ENCODE measurements around the gene DRGX.

DRGX gene

GRCh38 chr10:49323896-49324270 is 72.0 kb downstream of the DRGX start:
- TF ChIP-seq REST (IDR thresholded peaks at IDR 0.05; ENCODE audit: insufficient replicate concordance, low read depth) (no peak), GABPA (IDR thresholded peaks at IDR 0.05; ENCODE audit: low read depth) (no peak)

GRCh38 chr10:49323171-49323895 is 72.6 kb downstream of the DRGX start:
- Histone ChIP-seq H3K27me3 (ENCODE audit: insufficient read depth, poor library complexity, severe bottlenecking) (no peaks in the 10 kb centered on the region), H3K27ac (replicated peaks) (no peak overlapping the region), H3K4me3 (replicated peaks; ENCODE audit: insufficient read depth, low read length) (no peak overlapping the region)
- no peak for DNase-seq (ENCODE audit: low read depth in 1 of 2, low spot score in 1 of 2)
- TF ChIP-seq REST (IDR thresholded peaks at IDR 0.05; ENCODE audit: insufficient replicate concordance, low read depth) (no peak), POLR2AphosphoS5 (IDR thresholded peaks at IDR 0.05; ENCODE audit: low read depth) (no peak), SPI1 (IDR thresholded peaks at IDR 0.05; ENCODE audit: borderline replicate concordance, low read depth) (no peak), GABPA (IDR thresholded peaks at IDR 0.05; ENCODE audit: low read depth) (no peak)
- TF ChIP-seq, protein P1, sequence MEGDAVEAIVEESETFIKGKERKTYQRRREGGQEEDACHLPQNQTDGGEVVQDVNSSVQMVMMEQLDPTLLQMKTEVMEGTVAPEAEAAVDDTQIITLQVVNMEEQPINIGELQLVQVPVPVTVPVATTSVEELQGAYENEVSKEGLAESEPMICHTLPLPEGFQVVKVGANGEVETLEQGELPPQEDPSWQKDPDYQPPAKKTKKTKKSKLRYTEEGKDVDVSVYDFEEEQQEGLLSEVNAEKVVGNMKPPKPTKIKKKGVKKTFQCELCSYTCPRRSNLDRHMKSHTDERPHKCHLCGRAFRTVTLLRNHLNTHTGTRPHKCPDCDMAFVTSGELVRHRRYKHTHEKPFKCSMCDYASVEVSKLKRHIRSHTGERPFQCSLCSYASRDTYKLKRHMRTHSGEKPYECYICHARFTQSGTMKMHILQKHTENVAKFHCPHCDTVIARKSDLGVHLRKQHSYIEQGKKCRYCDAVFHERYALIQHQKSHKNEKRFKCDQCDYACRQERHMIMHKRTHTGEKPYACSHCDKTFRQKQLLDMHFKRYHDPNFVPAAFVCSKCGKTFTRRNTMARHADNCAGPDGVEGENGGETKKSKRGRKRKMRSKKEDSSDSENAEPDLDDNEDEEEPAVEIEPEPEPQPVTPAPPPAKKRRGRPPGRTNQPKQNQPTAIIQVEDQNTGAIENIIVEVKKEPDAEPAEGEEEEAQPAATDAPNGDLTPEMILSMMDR (IDR thresholded peaks at IDR 0.05; ENCODE audit: insufficient read depth, low read length) = no peak

More at GRCh38 chr10:49323896-49324270, 72.0 kb downstream of the DRGX start:
- H3K27me3 ChIP-seq (ENCODE audit: insufficient read depth, poor library complexity, severe bottlenecking) = no peaks in the 10 kb centered on the region
- H3K27ac ChIP-seq (replicated peaks) = no peak overlapping the region
- DNase-seq (ENCODE audit: low read depth in 1 of 2, low spot score in 1 of 2) = no peak
- no peak overlapping the region for H3K4me3 ChIP-seq (replicated peaks; ENCODE audit: insufficient read depth, low read length)

DNA sequence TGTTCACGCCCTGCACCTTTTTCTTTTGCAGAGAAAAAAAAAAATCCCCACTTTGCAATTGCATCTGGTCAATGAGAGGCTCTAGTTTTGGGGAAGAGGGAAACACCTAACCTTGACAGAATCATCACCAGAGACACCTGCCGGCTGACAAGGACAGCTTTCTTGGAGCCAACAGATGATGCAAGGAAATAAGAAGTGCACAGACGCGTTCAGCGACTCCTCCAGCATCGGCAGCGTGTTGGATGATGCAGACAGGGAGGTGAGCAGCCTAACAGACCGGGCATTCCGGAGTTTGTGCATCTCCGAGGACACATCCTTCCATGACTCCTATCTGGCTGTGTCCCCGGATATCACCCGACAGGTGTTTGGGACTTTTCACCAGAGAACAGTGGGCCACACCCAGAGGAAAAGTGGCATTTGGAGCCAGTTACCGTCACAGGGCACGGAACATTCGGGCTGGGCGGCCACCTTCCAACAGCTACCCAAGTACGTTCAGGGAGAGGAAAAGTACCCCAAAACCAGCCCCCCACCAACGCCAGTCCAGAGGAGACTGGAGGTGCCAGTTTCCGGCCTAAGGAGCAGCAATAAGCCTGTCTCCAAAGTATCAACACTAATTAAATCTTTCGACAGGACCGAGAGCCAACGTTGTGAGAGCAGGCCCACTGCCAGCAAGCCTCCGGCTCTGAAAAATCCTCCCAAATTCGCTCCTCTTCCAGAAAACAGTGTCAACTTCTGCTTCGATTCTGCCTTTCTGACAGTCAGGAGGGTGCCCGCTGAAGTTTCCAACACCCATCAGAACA is 73.3 kb downstream of the DRGX start:
- DNase-seq (ENCODE audit: low read depth in 1 of 2, low spot score in 1 of 2) = no peak
- H3K4me3 ChIP-seq (replicated peaks; ENCODE audit: insufficient read depth, low read length) = no peak overlapping the region
- no peak for TF ChIP-seq GABPA (IDR thresholded peaks at IDR 0.05; ENCODE audit: low read depth)
- no peak for TF ChIP-seq SPI1 (IDR thresholded peaks at IDR 0.05; ENCODE audit: borderline replicate concordance, low read depth)
- no peaks in the 10 kb centered on the region for H3K27me3 ChIP-seq (ENCODE audit: insufficient read depth, poor library complexity, severe bottlenecking)
- no peak overlapping the region for H3K27ac ChIP-seq (replicated peaks)

DNA sequence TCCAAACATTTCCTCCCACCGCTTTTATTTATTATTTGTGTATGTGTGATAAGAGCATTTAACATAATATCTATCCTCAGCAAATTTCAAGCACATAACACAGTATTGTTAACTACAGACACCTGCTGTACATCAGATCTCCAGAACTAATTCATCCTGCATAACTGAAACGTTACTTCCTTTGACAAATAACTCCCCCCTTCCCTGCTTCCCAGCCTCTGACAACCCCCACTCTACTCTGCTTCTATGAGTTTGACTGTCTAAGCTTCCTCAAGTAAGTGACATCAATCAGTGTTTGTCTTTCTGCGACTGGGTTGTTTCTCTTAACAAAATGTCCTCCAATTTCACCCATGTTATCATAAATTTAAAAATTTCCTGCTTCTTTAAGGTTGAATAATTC is 74.9 kb downstream of the DRGX start:
- no peak overlapping the region for H3K27ac ChIP-seq (replicated peaks)
- no peak for DNase-seq (ENCODE audit: low read depth in 1 of 2, low spot score in 1 of 2)
- no peaks in the 10 kb centered on the region for H3K27me3 ChIP-seq (ENCODE audit: insufficient read depth, poor library complexity, severe bottlenecking)
- no peak for TF ChIP-seq SPI1 (IDR thresholded peaks at IDR 0.05; ENCODE audit: borderline replicate concordance, low read depth)
- no peak for TF ChIP-seq GABPA (IDR thresholded peaks at IDR 0.05; ENCODE audit: low read depth)
- TF ChIP-seq, protein P1 (IDR thresholded peaks at IDR 0.05; ENCODE audit: insufficient read depth, low read length) = no peak
- TF ChIP-seq POLR2AphosphoS5 (IDR thresholded peaks at IDR 0.05; ENCODE audit: low read depth) = no peak
- no peak for TF ChIP-seq REST (IDR thresholded peaks at IDR 0.05; ENCODE audit: insufficient replicate concordance, low read depth)
- H3K4me3 ChIP-seq (replicated peaks; ENCODE audit: insufficient read depth, low read length) = no peak overlapping the region
